HG03066 (cell line): ENCODE results near the gene HSD11B1L.

Experiments
- ATAC-seq: cut with Tn5 transposase; IDR thresholded peaks from one replicate; pipeline ENCODE4 v1.9.1; 2021; ENCODE audit warnings: low read depth; ENCODE audit not compliant: unreplicated experiment

The HSD11B1L gene, protein sequence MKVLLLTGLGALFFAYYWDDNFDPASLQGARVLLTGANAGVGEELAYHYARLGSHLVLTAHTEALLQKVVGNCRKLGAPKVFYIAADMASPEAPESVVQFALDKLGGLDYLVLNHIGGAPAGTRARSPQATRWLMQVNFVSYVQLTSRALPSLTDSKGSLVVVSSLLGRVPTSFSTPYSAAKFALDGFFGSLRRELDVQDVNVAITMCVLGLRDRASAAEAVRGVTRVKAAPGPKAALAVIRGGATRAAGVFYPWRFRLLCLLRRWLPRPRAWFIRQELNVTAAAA

DNA sequence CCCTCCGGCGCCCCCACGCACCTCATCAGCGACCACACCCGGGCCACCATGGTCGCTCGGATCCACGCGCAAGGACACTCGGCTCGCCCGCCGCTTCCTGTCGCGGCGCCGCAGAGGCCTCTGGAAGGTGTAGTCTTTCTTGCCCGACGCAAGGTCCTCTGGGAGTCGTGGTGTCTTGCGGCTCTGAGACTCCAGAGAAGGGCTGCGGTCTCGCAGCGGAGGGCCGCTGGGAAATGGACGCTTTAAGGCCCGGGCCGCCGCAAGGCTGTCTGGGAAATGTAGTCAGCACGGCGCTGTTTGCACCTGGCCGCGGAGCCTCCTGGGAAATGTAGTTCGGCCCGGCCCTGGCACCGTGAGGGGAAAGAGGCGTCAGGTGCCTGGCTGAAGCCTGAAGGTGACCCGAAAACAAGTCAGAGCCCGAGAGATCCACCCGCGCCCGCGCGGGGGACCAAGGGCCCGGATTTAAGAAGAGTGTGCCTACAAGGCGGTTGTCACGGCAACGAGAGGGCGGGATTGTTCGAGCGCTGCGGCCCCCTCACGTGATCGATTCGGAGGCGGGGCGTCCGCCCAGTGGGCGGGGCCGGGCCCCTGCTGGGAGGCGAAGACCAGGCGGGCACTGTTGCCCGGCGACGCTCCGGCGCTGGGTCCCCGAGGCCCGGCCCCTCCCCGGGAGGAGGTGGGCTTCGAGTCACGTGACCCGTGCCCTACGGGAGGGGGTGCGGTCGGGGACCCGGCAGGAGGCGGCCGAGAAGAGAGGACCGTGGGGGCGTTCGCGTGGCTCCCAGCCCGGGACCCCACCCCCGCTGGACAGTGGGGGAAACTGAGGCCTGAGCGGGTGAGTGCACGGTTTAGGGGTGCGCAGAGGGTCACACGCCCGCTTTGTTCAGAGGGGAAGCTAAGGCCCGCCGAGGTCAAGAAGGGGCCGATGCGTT lies at the start of gene HSD11B1L, which contains the start of gene MICOS13:
Gene HSD11B1L, plus strand, starts transcription at position 591 of the 932 bp plus-strand sequence. CDS start 3,806 bp downstream, outside the sequence.
Gene MICOS13, minus strand, starts transcription at position 80 of the 932 bp plus-strand sequence. Its CDS starts 30 bp downstream, at position 50.
- peak; percentile 90 for ATAC-seq

DNA sequence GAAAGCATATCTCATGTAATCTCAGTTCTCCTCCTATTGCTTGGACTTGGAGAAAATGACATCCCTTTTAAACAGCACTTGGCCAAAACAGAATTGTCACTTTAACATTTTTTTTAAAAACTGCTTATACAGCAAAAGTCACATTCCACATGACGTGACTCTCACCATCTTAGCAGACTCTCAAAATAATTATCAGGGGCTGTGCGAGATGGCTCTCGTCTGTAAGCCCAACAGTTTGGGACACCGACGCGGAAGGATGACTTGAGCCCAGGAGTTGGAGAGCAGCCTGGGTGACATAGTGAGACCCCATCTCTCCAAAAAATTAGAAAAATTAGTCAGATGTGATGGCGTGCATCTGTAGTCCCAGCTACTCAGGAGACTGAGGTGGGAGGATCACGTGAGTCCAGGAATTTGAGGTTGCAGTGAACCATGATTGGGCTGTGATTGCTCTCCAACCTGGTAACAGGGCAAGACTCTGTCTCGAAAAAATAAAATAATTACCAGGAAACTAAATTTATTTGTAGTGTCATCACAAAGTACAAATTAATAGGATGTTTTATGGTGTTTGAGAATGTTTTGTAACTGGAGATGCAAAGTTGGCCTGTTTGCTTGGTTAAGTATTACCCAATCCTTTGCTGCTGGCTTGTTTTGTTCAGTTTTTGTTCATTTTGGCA lies 49.1 kb upstream of the HSD11B1L start:
- ATAC-seq: no peak

- ATAC-seq: no peak
Measured at GRCh38 chr19:5632241-5632612, 48.6 kb upstream of the HSD11B1L start.

DNA sequence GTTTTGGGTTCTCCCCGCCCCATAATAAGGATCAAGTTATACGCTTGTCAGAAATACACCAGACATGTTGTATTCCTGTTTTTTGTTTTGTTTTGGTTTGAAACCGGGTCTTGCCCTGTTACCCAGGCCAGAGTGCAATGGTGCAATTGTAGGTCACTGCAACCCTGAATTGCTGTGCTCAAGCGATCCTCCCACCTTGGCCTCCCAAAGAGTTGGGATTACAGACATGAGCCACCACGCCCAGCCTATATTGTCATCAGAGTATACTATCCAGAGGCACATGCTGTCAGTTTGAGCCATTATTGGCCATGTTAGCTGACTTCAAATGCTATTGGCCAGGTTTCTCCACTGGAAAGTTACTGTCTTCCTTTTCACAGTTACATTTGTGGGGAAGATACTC lies 48.2 kb upstream of the HSD11B1L start:
- no peak for ATAC-seq

DNA sequence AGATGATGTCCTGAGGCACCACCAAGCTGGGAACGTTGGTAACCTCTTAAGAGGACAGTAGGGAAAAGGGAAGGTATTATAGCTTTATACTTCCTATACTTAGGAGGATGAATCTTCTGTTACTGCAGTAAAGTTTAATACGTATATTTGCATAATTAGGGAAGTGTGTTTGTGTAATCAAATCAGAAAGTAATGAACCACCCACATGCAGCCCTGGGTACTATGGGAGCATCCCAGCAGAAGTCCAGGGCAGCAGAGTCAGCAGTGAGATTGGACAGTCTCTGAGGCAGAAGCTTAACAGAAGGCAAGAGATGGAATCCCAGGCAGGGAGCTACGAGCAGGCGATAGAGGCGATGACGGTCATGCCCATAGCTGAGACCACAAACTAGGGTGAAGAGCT lies 45.4 kb upstream of the HSD11B1L start:
- ATAC-seq: no peak

DNA sequence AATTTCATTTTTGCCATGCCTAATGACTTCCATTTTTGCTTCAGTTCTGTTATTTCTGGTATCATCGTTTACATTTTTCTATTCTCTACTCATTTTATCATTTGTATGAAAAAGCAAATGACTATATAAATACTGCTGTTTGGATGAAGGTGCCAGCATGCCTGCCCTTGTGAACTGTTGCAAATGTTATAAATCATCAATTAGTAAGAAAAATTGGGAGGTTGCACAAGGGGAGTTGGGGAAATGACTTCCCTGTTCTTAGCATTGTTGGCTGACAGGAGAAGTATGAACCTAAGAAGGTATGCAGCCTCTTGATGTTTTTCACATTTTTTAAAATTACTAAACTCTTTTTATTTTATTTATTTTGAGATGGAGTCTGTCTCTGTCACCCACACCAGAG lies 42.9 kb upstream of the HSD11B1L start:
- ATAC-seq: no peak

DNA sequence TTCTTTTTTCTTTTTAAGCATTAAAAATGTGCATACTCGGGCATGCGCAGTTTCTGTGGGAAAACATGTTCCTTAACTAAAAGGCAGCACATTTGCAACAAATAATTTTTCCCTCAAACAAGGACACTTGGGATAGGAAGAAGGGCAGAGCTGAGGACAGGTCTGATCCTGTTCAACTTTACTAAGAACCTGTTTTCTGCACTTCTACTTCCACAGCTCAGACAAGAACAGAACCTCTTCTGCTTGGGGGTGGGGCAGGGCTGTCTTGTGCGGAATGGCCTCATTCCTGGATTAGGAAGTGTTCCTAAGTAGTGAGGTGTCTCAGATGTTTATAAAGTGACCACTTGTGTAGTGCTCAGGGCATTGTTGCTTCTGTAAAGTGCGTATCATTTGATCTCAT lies 39.7 kb upstream of the HSD11B1L start:
- ATAC-seq: no peak

DNA sequence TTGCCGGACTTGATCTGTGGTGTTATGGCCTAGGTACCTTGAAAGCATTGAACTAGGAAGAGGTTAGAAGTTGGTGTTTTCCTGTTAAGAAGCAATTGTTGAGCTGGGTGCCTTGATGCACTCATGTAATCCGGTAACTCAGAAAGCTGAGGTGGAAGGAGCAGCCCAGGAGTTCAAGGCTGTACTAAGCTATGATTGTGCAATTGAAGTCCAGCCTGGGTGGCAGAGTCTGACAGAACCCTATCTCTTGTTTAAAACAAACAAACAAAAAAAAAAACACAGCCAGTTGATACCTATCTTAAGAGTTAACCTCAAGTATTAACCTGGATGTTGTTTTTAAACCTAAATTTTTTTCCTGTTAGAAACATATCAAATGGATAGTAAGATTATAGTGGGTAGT lies 38.6 kb upstream of the HSD11B1L start:
- ATAC-seq: no peak

DNA sequence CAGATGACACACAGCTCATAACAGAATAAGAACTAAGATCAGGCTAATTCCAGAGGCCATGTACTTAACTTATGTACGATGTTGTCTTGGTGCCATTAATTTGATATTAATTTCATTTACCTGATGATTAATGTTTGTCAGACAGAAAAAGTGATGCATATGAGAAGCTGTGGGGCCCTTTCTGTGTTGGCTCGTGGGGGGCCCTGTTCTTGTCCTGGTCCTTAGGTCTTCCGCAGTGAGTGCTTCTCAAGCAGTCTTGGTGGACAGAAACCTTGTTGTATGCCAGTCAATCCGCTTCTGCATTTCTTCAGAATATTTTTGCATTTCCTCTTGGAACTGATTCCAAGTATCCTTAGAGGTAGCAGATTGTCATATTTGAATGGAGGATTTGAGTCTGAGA lies 37.8 kb upstream of the HSD11B1L start:
- ATAC-seq: no peak

DNA sequence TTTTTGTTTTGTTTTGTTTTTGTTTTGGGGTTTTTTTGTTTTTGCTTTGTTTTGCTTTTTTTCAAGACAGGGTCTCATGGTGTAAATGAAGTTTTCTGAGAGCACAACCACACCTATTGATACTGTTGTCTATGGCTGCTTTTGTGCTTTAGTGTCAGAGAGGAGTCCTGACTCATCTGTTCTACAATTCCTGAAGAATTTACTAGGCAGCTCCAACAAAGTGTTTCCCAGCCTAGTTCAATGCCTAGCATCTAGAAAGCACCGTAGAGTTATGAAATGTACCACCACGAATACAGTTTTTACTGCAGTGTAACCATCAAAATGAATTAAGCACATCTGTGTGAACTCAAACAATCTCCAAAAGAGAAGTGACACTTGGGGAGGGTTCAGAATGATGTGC lies 36.8 kb upstream of the HSD11B1L start:
- ATAC-seq: no peak

DNA sequence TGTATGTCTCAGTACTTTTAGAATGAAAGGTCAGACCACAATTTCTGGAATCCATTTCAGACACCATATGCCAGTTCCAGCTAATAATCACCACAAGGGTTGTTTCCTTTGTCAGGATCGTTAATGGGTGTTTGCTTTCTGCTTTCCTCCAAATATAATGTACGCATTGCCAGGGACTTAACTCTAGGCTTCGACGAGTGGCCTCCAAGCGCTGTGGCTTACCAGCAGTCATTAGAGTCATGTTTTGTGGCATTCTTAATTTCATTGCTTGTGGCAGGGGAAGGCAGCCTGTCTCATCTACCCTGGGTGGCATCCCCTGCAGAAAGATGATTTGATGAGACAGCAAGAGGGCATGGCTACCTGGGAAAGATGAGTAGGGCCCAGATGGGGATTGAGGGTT lies 35.4 kb upstream of the HSD11B1L start:
- ATAC-seq: no peak

- no peak for ATAC-seq
Measured at GRCh38 chr19:5646703-5647102, 34.1 kb upstream of the HSD11B1L start.

DNA sequence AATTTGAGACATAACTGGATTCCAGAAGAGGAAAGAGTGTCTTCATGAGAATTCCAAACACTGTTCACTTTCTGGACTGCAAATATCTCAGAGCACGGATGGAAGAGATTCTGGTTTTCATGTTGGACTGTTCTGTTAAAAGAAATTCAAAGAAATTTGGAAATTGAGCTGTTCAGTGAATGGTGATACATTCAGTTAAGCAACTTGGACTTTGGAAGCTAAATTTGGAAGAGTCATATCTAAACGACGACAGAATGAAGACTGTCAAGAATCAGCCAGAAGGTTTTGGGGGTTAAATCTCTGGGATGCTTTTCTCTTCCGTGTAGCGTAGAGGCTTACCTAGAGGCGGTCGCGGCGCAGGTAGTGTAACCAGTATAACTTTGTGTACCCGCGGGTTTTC lies 32.4 kb upstream of the HSD11B1L start:
- no peak for ATAC-seq

DNA sequence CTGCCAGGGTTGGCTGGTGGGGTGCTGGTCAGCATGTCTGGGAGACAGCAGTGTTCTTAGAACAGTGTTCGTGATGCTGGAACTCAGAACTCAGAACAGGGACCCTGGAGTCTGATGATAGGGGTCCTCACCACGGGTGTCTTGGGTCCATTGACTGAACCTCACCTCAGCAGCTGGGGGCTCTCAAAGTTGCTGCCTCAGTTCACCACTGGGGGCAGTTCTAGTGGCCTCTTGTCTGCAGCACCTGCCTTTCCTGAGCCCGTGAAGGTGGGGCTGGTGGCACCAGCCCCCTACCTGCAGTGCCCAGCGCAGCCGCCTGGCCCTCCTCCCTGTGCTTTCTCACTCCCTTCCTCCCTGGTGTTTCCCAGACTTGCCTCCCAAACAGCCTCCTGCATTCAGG lies 29.5 kb upstream of the HSD11B1L start:
- ATAC-seq: no peak

- ATAC-seq: no peak
Measured at GRCh38 chr19:5652261-5652660, 28.6 kb upstream of the HSD11B1L start.

DNA sequence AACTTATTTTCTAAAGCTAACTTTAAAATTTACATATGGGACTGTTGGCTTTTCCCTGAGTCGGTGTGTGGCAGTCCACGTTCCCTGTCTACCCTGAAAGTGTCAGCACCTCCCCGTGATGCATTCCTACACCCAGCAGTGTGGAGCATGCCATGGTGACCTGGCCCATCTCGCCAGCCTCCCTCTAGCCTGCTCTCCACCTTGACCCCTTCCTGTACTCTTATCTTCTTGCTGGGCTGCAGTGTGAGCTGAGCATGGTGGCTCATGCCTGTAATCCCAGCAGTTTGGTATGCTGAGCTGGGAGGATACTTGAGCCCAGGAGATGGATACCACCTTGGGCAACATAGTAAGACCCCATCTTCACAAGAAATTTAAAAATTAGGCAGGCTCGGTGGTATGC lies 25.9 kb upstream of the HSD11B1L start:
- ATAC-seq: no peak

- ATAC-seq: no peak
Measured at GRCh38 chr19:5655412-5655811, 25.4 kb upstream of the HSD11B1L start.

- no peak for ATAC-seq
Measured at GRCh38 chr19:5661483-5661882, 19.3 kb upstream of the HSD11B1L start.

DNA sequence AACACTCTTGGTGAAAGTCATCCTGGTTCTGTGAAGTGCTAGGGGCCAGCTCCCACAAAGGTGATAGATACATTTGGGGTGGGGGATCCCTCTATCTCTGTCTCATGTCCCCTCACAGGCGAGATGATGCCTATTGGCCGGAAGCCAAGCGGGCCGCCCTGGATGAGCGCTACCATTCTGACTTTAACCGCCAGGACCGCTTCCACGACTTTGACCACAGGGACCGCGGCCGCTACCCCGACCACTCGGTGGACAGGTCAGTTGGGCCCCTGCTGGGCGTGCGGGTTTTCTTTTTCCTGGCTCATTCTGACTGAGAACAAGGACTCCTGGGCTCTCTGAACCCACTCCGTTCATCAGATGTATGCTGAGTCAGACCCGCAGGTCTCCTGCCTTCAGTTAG lies 16.9 kb upstream of the HSD11B1L start:
- no peak for ATAC-seq

DNA sequence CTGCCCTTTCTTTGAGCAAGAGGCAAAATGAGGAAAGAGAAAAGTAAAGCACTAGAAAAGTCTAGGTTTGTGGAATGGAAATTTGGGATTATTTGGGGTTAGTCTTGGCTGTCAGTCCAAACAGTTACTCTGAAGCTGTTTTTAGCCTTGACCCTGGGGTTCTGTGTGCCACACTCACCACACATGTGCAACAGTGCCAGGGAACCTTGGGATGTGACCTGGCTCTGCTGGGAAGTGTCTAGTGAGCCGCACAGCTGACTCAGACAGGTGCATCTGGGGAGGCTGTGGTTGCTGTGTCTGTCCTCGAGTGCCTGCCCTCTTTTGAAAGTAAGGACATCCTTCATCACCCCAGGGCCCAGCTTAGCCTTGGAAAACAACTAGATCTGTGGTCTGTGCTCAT lies 16.3 kb upstream of the HSD11B1L start:
- ATAC-seq: no peak
